ENCODE measurements around the gene OR6Y1.

OR6Y1 gene

GRCh38 chr1:158554352-158554751 is at the start of gene OR6Y1:
Gene OR6Y1, minus strand, starts transcription at chr1:158554405. Its CDS starts 6,300 bp downstream, at chr1:158548105.
- DNase-seq (ENCODE audit: low spot score), result no peak

- DNase-seq (ENCODE audit: low spot score), result no peak
Observed at GRCh38 chr1:158600735-158601134, 46.5 kb upstream of the OR6Y1 start.

- DNase-seq (ENCODE audit: low spot score), result no peak
Observed at GRCh38 chr1:158586942-158587341, 32.7 kb upstream of the OR6Y1 start.

GRCh38 chr1:158583962-158584361 is 29.8 kb upstream of the OR6Y1 start:
- no peak for DNase-seq (ENCODE audit: low spot score)

- DNase-seq (ENCODE audit: low spot score), result no peak
Observed at GRCh38 chr1:158579733-158580132, 25.5 kb upstream of the OR6Y1 start, which contains the start of gene OR10X1. Gene OR10X1, minus strand, starts transcription at chr1:158579899. Its CDS starts 0 bp downstream, at chr1:158579899.

GRCh38 chr1:158577561-158577960 is 23.4 kb upstream of the OR6Y1 start:
- no peak for DNase-seq (ENCODE audit: low spot score)

- no peak for DNase-seq (ENCODE audit: low spot score)
Observed at GRCh38 chr1:158572226-158572625, 18.0 kb upstream of the OR6Y1 start.

- DNase-seq (ENCODE audit: low spot score), result no peak
Observed at GRCh38 chr1:158570480-158570879, 16.3 kb upstream of the OR6Y1 start, which contains the start of gene OR6P1. Gene OR6P1, minus strand, starts transcription at chr1:158570580. Its CDS starts 6,976 bp downstream, at chr1:158563604.

GRCh38 chr1:158564608-158565007 is 10.4 kb upstream of the OR6Y1 start:
- no peak for DNase-seq (ENCODE audit: low spot score)

GRCh38 chr1:158563853-158564252 is 9.6 kb upstream of the OR6Y1 start:
- DNase-seq (ENCODE audit: low spot score), result no peak

GRCh38 chr1:158559696-158560095 is 5.5 kb upstream of the OR6Y1 start:
- DNase-seq (ENCODE audit: low spot score), result no peak

- DNase-seq (ENCODE audit: low spot score), result no peak
Observed at GRCh38 chr1:158552296-158552695, 1.9 kb downstream of the OR6Y1 start.

- no peak for DNase-seq (ENCODE audit: low spot score)
Observed at GRCh38 chr1:158547533-158547932, 6.7 kb downstream of the OR6Y1 start.

GRCh38 chr1:158537609-158538008 is 16.6 kb downstream of the OR6Y1 start:
- no peak for DNase-seq (ENCODE audit: low spot score)

- no peak for DNase-seq (ENCODE audit: low spot score)
Observed at GRCh38 chr1:158534496-158534895, 19.7 kb downstream of the OR6Y1 start.

GRCh38 chr1:158527190-158527815 is 26.9 kb downstream of the OR6Y1 start:
- no peak for DNase-seq (ENCODE audit: low spot score)

GRCh38 chr1:158521666-158522058 is 32.5 kb downstream of the OR6Y1 start:
- no peak for DNase-seq (ENCODE audit: low spot score)

- no peak for DNase-seq (ENCODE audit: low spot score)
Observed at GRCh38 chr1:158520955-158521665, 33.1 kb downstream of the OR6Y1 start.

GRCh38 chr1:158520021-158520420 is 34.2 kb downstream of the OR6Y1 start:
- no peak for DNase-seq (ENCODE audit: low spot score)

- no peak for DNase-seq (ENCODE audit: low spot score)
Observed at GRCh38 chr1:158516966-158517365, 37.2 kb downstream of the OR6Y1 start.

GRCh38 chr1:158509471-158510156 is 44.6 kb downstream of the OR6Y1 start:
- DNase-seq (ENCODE audit: low spot score), result no peak

GRCh38 chr1:158507511-158507910 is 46.7 kb downstream of the OR6Y1 start:
- no peak for DNase-seq (ENCODE audit: low spot score)
